ENCODE results near the gene PTP4A2. TPM values are rescaled to one million over a fixed set of nuclear protein-coding genes. Genes with fewer than 3 reads are reported as not detected.
"Not testable (repeated sequence)": the region's sequence is repeated elsewhere in the genome, so short reads cannot be mapped to it uniquely, and the experiment has no call there.

PTP4A2 gene
- total and polyA plus RNA-seq, 2 experiments from 2014 or later: 300 to 354 TPM

GRCh38 chr1:31949862-31950261 is 11.7 kb upstream of the PTP4A2 start:
- TF ChIP-seq CTCF (IDR thresholded peaks at IDR 0.05; ENCODE audit: poor library complexity) (no peak), EZH2 (IDR thresholded peaks at IDR 0.05; ENCODE audit: borderline replicate concordance) (no peak), EZH2phosphoT487 (IDR thresholded peaks at IDR 0.05; ENCODE audit: low read depth, severe bottlenecking, unreplicated experiment) (no peak)
- H3K4me1 ChIP-seq (ENCODE audit: insufficient read depth): peaks cover 15% of the 10 kb centered on the region

GRCh38 chr1:31945677-31946076 is 7.5 kb upstream of the PTP4A2 start:
- H3K4me2 ChIP-seq; H3K27me3 ChIP-seq; H2AFZ ChIP-seq; H3K79me2 ChIP-seq; H3K9me2 ChIP-seq (replicated peaks; ENCODE audit: insufficient read depth); H3K36me3 ChIP-seq (replicated peaks; ENCODE audit: insufficient read depth, low read depth); H3K9me3 ChIP-seq (ENCODE audit: low read depth); DNase-seq (ENCODE audit: low spot score); H3K4me3 ChIP-seq; H4K20me1 ChIP-seq (ENCODE audit: insufficient read depth, poor library complexity, severe bottlenecking): not testable (repeated sequence)
- peak overlapping the region; percentile 99 for H3K27ac ChIP-seq
- WGBS (ENCODE audit: low lambda C conversion rate, missing lambda C conversion rate): 97% methylated on average over 10 of the region's 10 CpGs
- H3K4me1 ChIP-seq (ENCODE audit: insufficient read depth): peaks cover 23% of the 10 kb centered on the region

More at GRCh38 chr1:31949862-31950261, 11.7 kb upstream of the PTP4A2 start:
- Histone ChIP-seq H3K9me2 (replicated peaks; ENCODE audit: insufficient read depth) (no peaks in the 10 kb centered on the region), H3K79me2 (peaks cover 3% of the 10 kb centered on the region), H3K36me3 (replicated peaks; ENCODE audit: insufficient read depth, low read depth) (no peaks in the 10 kb centered on the region), H3K27ac (no peak overlapping the region), H3K9me3 (ENCODE audit: low read depth) (no peaks in the 10 kb centered on the region), H2AFZ (no peak overlapping the region), H3K27me3 (no peaks in the 10 kb centered on the region), H3K4me3 (no peak overlapping the region), H4K20me1 (ENCODE audit: insufficient read depth, poor library complexity, severe bottlenecking) (no peaks in the 10 kb centered on the region), H3K4me2 (no peak overlapping the region)
- 96% methylated on average over 1 of the region's 1 CpG for WGBS (ENCODE audit: low lambda C conversion rate, missing lambda C conversion rate)
- no peak for DNase-seq (ENCODE audit: low spot score)

- no peaks in the 10 kb centered on the region for H3K9me2 ChIP-seq (replicated peaks; ENCODE audit: insufficient read depth)
- WGBS (ENCODE audit: low lambda C conversion rate, missing lambda C conversion rate): 9% methylated on average over 43 of the region's 56 CpGs
- no peaks in the 10 kb centered on the region for H3K27me3 ChIP-seq
- DNase-seq (ENCODE audit: low spot score): peak; percentile 95
- H2AFZ ChIP-seq: peak overlapping the region; percentile 35
- peak overlapping the region; percentile 99 for H3K27ac ChIP-seq
- H3K4me1 ChIP-seq (ENCODE audit: insufficient read depth): peaks cover 32% of the 10 kb centered on the region
- H3K9me3 ChIP-seq (ENCODE audit: low read depth): no peaks in the 10 kb centered on the region
- peak overlapping the region; percentile 75 for H3K4me2 ChIP-seq
- H3K79me2 ChIP-seq: peaks cover 3% of the 10 kb centered on the region
- no peaks in the 10 kb centered on the region for H3K36me3 ChIP-seq (replicated peaks; ENCODE audit: insufficient read depth, low read depth)
- TF ChIP-seq CTCF (IDR thresholded peaks at IDR 0.05; ENCODE audit: poor library complexity) (no peak), EZH2phosphoT487 (IDR thresholded peaks at IDR 0.05; ENCODE audit: low read depth, severe bottlenecking, unreplicated experiment) (no peak), EZH2 (IDR thresholded peaks at IDR 0.05; ENCODE audit: borderline replicate concordance) (no peak)
- H4K20me1 ChIP-seq (ENCODE audit: insufficient read depth, poor library complexity, severe bottlenecking): no peaks in the 10 kb centered on the region
- peak overlapping the region; percentile 2 for H3K4me3 ChIP-seq
Observed at GRCh38 chr1:31944205-31945089, 6.3 kb upstream of the PTP4A2 start.

- no peaks in the 10 kb centered on the region for H4K20me1 ChIP-seq (ENCODE audit: insufficient read depth, poor library complexity, severe bottlenecking)
- WGBS (ENCODE audit: low lambda C conversion rate, missing lambda C conversion rate): 75% methylated on average over 3 of the region's 3 CpGs
- H3K27me3 ChIP-seq: no peaks in the 10 kb centered on the region
- peak overlapping the region; percentile 75 for H3K4me2 ChIP-seq
- no peak overlapping the region for H3K4me3 ChIP-seq
- no peaks in the 10 kb centered on the region for H3K36me3 ChIP-seq (replicated peaks; ENCODE audit: insufficient read depth, low read depth)
- peaks cover 3% of the 10 kb centered on the region for H3K79me2 ChIP-seq
- no peak for TF ChIP-seq EZH2 (IDR thresholded peaks at IDR 0.05; ENCODE audit: borderline replicate concordance)
- TF ChIP-seq EZH2phosphoT487 (IDR thresholded peaks at IDR 0.05; ENCODE audit: low read depth, severe bottlenecking, unreplicated experiment): no peak
- no peak for TF ChIP-seq CTCF (IDR thresholded peaks at IDR 0.05; ENCODE audit: poor library complexity)
- DNase-seq (ENCODE audit: low spot score): no peak
- H3K27ac ChIP-seq: peak overlapping the region; percentile 99
- H3K4me1 ChIP-seq (ENCODE audit: insufficient read depth): peaks cover 40% of the 10 kb centered on the region
- H3K9me2 ChIP-seq (replicated peaks; ENCODE audit: insufficient read depth): no peaks in the 10 kb centered on the region
- no peak overlapping the region for H2AFZ ChIP-seq
- H3K9me3 ChIP-seq (ENCODE audit: low read depth): no peaks in the 10 kb centered on the region
Observed at GRCh38 chr1:31943546-31944184, 5.5 kb upstream of the PTP4A2 start.

GRCh38 chr1:31942061-31942460 is 3.9 kb upstream of the PTP4A2 start:
- Histone ChIP-seq H3K79me2 (peaks cover 11% of the 10 kb centered on the region), H3K27ac (peak overlapping the region; percentile 44), H3K4me1 (ENCODE audit: insufficient read depth) (peaks cover 42% of the 10 kb centered on the region)
- DNase-seq (ENCODE audit: low spot score); H3K4me3 ChIP-seq; H3K27me3 ChIP-seq; H3K4me2 ChIP-seq; H2AFZ ChIP-seq; H3K9me2 ChIP-seq (replicated peaks; ENCODE audit: insufficient read depth); H3K36me3 ChIP-seq (replicated peaks; ENCODE audit: insufficient read depth, low read depth); H4K20me1 ChIP-seq (ENCODE audit: insufficient read depth, poor library complexity, severe bottlenecking); H3K9me3 ChIP-seq (ENCODE audit: low read depth): not testable (repeated sequence)
- WGBS (ENCODE audit: low lambda C conversion rate, missing lambda C conversion rate): 83% methylated on average over 8 of the region's 8 CpGs
